H1 (cell line): Measurements from ENCODE around the gene SLC38A5. TPM values are rescaled to one million over a fixed set of nuclear protein-coding genes. Genes with fewer than 3 reads are reported as not detected.

ENCODE experiments used
- CTCF ChIA-PET: fragments of 300-600 bp; sonication (Branson Sonifier 250); formaldehyde crosslinking; loops from one replicate; lab custom pipeline; 2021; ENCODE audit not compliant: partially characterized antibody; lab: Charles Lee
- POLR2A ChIA-PET: fragments of 300-600 bp; sonication (Branson Sonifier 250); formaldehyde crosslinking; loops from one replicate; lab custom pipeline; 2021; ENCODE audit warnings: inconsistent platforms; ENCODE audit not compliant: partially characterized antibody; lab: Charles Lee
- DNase-seq, 2 experiments: peaks; one replicate each; pipeline versions ENCODE4 v3.0.0 to v3.0.0-alpha.2; 2010 to 2022; ENCODE audit warnings: low spot score in 2 of 2, low read depth in 1 of 2, mixed read lengths in 1 of 2
- FAIRE-seq: peaks from 2 replicates; lab custom pipeline; 2011; peaks lifted over from hg19 to GRCh38; lab: Jason Lieb, UNC
- H2AFZ ChIP-seq: 2 replicates; pipeline ENCODE4 v1.8.1; 2012; ENCODE audit warnings: low read length, inconsistent platforms
- H2AK5ac ChIP-seq: 2 replicates; pipeline ENCODE4 v1.6.1; 2013; ENCODE audit warnings: low read depth, low read length
- H2BK120ac ChIP-seq: replicated peaks from 2 replicates; pipeline ENCODE3; 2013; ENCODE audit warnings: low read depth, low read length, inconsistent platforms
- H2BK12ac ChIP-seq: 2 replicates; pipeline ENCODE4 v1.6.1; 2013; ENCODE audit warnings: low read depth, low read length
- H2BK15ac ChIP-seq: 2 replicates; pipeline ENCODE4 v1.6.1; 2013; ENCODE audit warnings: low read length
- H2BK20ac ChIP-seq: 2 replicates; pipeline ENCODE4 v1.6.1; 2013; ENCODE audit warnings: low read length
- H2BK5ac ChIP-seq: 2 replicates; pipeline ENCODE4 v1.6.1; 2013; ENCODE audit warnings: low read depth, low read length
- H3K14ac ChIP-seq: 2 replicates; pipeline ENCODE4 v1.6.1; 2013; ENCODE audit warnings: inconsistent platforms; ENCODE audit not compliant: insufficient read length
- H3K18ac ChIP-seq: 2 replicates; pipeline ENCODE4 v1.6.1; 2013; ENCODE audit warnings: low read length; ENCODE audit errors: extremely low read depth
- H3K23ac ChIP-seq: 2 replicates; pipeline ENCODE4 v1.6.1; 2013; ENCODE audit warnings: inconsistent platforms; ENCODE audit not compliant: insufficient read length
- H3K23me2 ChIP-seq: 2 replicates; pipeline ENCODE4 v1.6.1; 2013; ENCODE audit warnings: low read depth, low read length
- H3K27ac ChIP-seq: 2 replicates; pipeline ENCODE4 v1.6.1; 2011; ENCODE audit warnings: low read depth, low read length, inconsistent platforms
- H3K27me3 ChIP-seq, 4 experiments: replicated peaks in 1 of 4; 1 replicate in 1 of 4; 2 replicates in 3 of 4; pipeline versions ENCODE4 v1.6.1 to v1.8.1; 2011 to 2013; ENCODE audit warnings: low read length in 3 of 4, mild to moderate bottlenecking in 3 of 4, inconsistent platforms in 2 of 4, mixed read lengths in 2 of 4, moderate library complexity in 1 of 4; ENCODE audit not compliant: control insufficient read depth in 3 of 4, insufficient read depth in 3 of 4; ENCODE audit errors: extremely low read depth in 1 of 4
- H3K36me3 ChIP-seq, 4 experiments: 2 replicates each; pipeline versions ENCODE4 v1.6.1 to v1.8.1; 2011 to 2013; ENCODE audit warnings: mild to moderate bottlenecking in 4 of 4, low read length in 3 of 4, moderate library complexity in 2 of 4, control low read depth in 1 of 4, inconsistent platforms in 1 of 4; ENCODE audit not compliant: insufficient read depth in 4 of 4, control insufficient read depth in 2 of 4
- H3K4ac ChIP-seq: replicated peaks from 2 replicates; pipeline ENCODE3; 2013; ENCODE audit warnings: low read length, low read depth, mixed read lengths, inconsistent platforms; ENCODE audit not compliant: insufficient read length
- H3K4me1 ChIP-seq, 4 experiments: replicated peaks in 1 of 4; 1 replicate in 1 of 4; 2 replicates in 3 of 4; pipeline versions ENCODE4 v1.6.1 to v1.8.1; 2011 to 2013; ENCODE audit warnings: low read length in 3 of 4, inconsistent platforms in 2 of 4, mixed read lengths in 1 of 4; ENCODE audit not compliant: insufficient read depth in 4 of 4, control insufficient read depth in 3 of 4
- H3K4me2 ChIP-seq, 2 experiments: 2 replicates each; pipeline versions ENCODE4 v1.6.1 to v1.8.1; 2011 to 2013; ENCODE audit warnings: low read depth in 2 of 2, low read length in 2 of 2, control low read depth in 1 of 2, inconsistent platforms in 1 of 2, mild to moderate bottlenecking in 1 of 2; ENCODE audit not compliant: insufficient read depth in 1 of 2
- H3K4me3 ChIP-seq, 4 experiments: fragments of 200-600, 300-600 bp in 1 of 4; sonication (generic), shearing (Covaris generic), sonication (Bioruptor Twin) in 1 of 4; 2 replicates each; pipeline versions ENCODE4 v1.5.1 to v1.8.1; 2011 to 2016; ENCODE audit warnings: low read length in 4 of 4, low read depth in 3 of 4, control low read depth in 2 of 4, inconsistent platforms in 2 of 4, mild to moderate bottlenecking in 2 of 4, mixed read lengths in 1 of 4, moderate library complexity in 1 of 4; ENCODE audit not compliant: insufficient read depth in 2 of 4; ENCODE audit errors: extremely low read depth in 1 of 4
- H3K56ac ChIP-seq: replicated peaks from 2 replicates; pipeline ENCODE3; 2013; ENCODE audit warnings: low read depth, mild to moderate bottlenecking, mixed read lengths, low read length, inconsistent platforms; ENCODE audit not compliant: insufficient read length
- H3K79me1 ChIP-seq: 2 replicates; pipeline ENCODE4 v1.6.1; 2013; ENCODE audit warnings: low read depth, low read length, control low read depth
- H3K79me2 ChIP-seq, 2 experiments: 2 replicates each; pipeline versions ENCODE4 v1.6.1 to v1.8.1; 2012 to 2013; ENCODE audit warnings: low read length in 2 of 2, mild to moderate bottlenecking in 2 of 2, inconsistent platforms in 1 of 2; ENCODE audit not compliant: insufficient read depth in 2 of 2, control insufficient read depth in 1 of 2
- H3K9ac ChIP-seq, 4 experiments: replicated peaks in 1 of 4; 1 replicate in 1 of 4; 2 replicates in 3 of 4; pipeline versions ENCODE4 v1.6.1 to v1.8.1; 2011 to 2013; ENCODE audit warnings: low read depth in 3 of 4, low read length in 3 of 4, control low read depth in 2 of 4, mild to moderate bottlenecking in 2 of 4, moderate library complexity in 2 of 4, inconsistent platforms in 1 of 4; ENCODE audit errors: extremely low read depth in 1 of 4
- H3K9me3 ChIP-seq, 2 experiments: 2 replicates each; pipeline versions ENCODE4 v1.6.1 to v1.8.1; 2012 to 2013; ENCODE audit warnings: mild to moderate bottlenecking in 2 of 2, moderate library complexity in 2 of 2, control low read depth in 1 of 2, inconsistent platforms in 1 of 2, low read depth in 1 of 2, low read length in 1 of 2, mixed read lengths in 1 of 2; ENCODE audit not compliant: insufficient read depth in 2 of 2
- H4K20me1 ChIP-seq, 2 experiments: replicated peaks in 1 of 2; 2 replicates each; pipeline versions ENCODE3 to v1.8.1; 2011 to 2013; ENCODE audit warnings: inconsistent platforms in 2 of 2, low read length in 2 of 2, mild to moderate bottlenecking in 1 of 2; ENCODE audit not compliant: insufficient read depth in 2 of 2, control insufficient read depth in 1 of 2
- H4K5ac ChIP-seq: 2 replicates; pipeline ENCODE4 v1.6.1; 2013; ENCODE audit warnings: low read length, low read depth, mixed read lengths, inconsistent platforms; ENCODE audit not compliant: insufficient read length
- H4K8ac ChIP-seq: 2 replicates; pipeline ENCODE4 v1.8.0; 2013; ENCODE audit warnings: mild to moderate bottlenecking, moderate library complexity, low read length, inconsistent platforms; ENCODE audit not compliant: insufficient read depth; ENCODE audit errors: extremely low read depth
- H4K91ac ChIP-seq: replicated peaks from 2 replicates; pipeline ENCODE3; 2013; ENCODE audit warnings: low read length, mixed read lengths, inconsistent platforms; ENCODE audit not compliant: insufficient read length
- BCL11A ChIP-seq, 2 experiments: IDR thresholded peaks; one replicate each; pipeline ENCODE4 v1.6.1; 2011; ENCODE audit warnings: low read depth in 2 of 2, low read length in 2 of 2, mild to moderate bottlenecking in 2 of 2
- CBX5 ChIP-seq: fragments of 300-800, 300-1000 bp; sonication (generic); IDR thresholded peaks from 2 replicates; pipeline ENCODE4 v1.7.1; 2016; ENCODE audit warnings: antibody characterized with exemption, low read length, low read depth
- CHD1 ChIP-seq: IDR thresholded peaks from 2 replicates; pipeline ENCODE4 v1.6.1; 2012; ENCODE audit warnings: low read depth, low read length, improper control_type of control experiment
- CHD2 ChIP-seq: IDR thresholded peaks from 2 replicates; pipeline ENCODE4 v1.6.1; 2012; ENCODE audit warnings: low read length, improper control_type of control experiment
- EP300 ChIP-seq, 2 experiments: IDR thresholded peaks; 1 replicate in 1 of 2; 2 replicates in 1 of 2; pipeline ENCODE4 v1.6.1; 2011 to 2012; ENCODE audit warnings: low read depth in 2 of 2, low read length in 2 of 2, mild to moderate bottlenecking in 2 of 2, borderline replicate concordance in 1 of 2, inconsistent platforms in 1 of 2, moderate library complexity in 1 of 2
- HDAC6 ChIP-seq: IDR thresholded peaks from one replicate; pipeline ENCODE4 v1.7.1; 2012; ENCODE audit warnings: low read depth, mild to moderate bottlenecking, inconsistent platforms, low read length, moderate library complexity
- KDM4A ChIP-seq: IDR thresholded peaks from one replicate; pipeline ENCODE4 v1.7.1; 2012; ENCODE audit warnings: low read depth, mild to moderate bottlenecking, moderate library complexity, low read length, inconsistent platforms; ENCODE audit not compliant: severe bottlenecking
- MAFK ChIP-seq: IDR thresholded peaks from 2 replicates; pipeline ENCODE4 v1.6.1; 2012; ENCODE audit warnings: low read depth, mild to moderate bottlenecking, improper control_type of control experiment, low read length
- NANOG ChIP-seq: IDR thresholded peaks from 2 replicates; pipeline ENCODE4 v1.6.1; 2011; ENCODE audit warnings: low read length, low read depth, mild to moderate bottlenecking, inconsistent platforms; ENCODE audit not compliant: insufficient read depth, poor library complexity, severe bottlenecking
- RFX5 ChIP-seq: IDR thresholded peaks from 2 replicates; pipeline ENCODE4 v1.6.1; 2011; ENCODE audit warnings: low read depth, low read length, improper control_type of control experiment, borderline replicate concordance
- SIN3A ChIP-seq, 2 experiments: IDR thresholded peaks in 1 of 2; conservative IDR thresholded peaks in 1 of 2; 2 replicates each; pipeline ENCODE4 v1.6.1; 2011 to 2012; ENCODE audit warnings: low read length in 2 of 2, improper control_type of control experiment in 1 of 2, low read depth in 1 of 2, mild to moderate bottlenecking in 1 of 2
- SIX5 ChIP-seq: IDR thresholded peaks from 2 replicates; pipeline ENCODE4 v1.6.1; 2011; ENCODE audit warnings: mild to moderate bottlenecking, low read depth, low read length
- SP1 ChIP-seq: IDR thresholded peaks from 2 replicates; pipeline ENCODE4 v1.6.1; 2011; ENCODE audit warnings: low read depth, low read length
- WGBS, 2 experiments: shearing (Covaris generic) in 1 of 2; methylation state at CpG; one replicate each; pipeline versions ENCODE4 v1.1.6 to v1.1.7; 2013 to 2015; ENCODE audit warnings: low lambda C conversion rate in 2 of 2, mixed read lengths in 2 of 2, inconsistent platforms in 1 of 2, low coverage in 1 of 2, missing lambda C conversion rate in 1 of 2; ENCODE audit not compliant: insufficient replicate concordance in 2 of 2, insufficient coverage in 1 of 2, insufficient read length in 1 of 2; ENCODE audit errors: extremely low coverage in 1 of 2, missing lambda C conversion rate in 1 of 2; 5-methylcytosine and 5-hydroxymethylcytosine counted together
- polyA plus RNA-seq, 7 experiments: library from polyadenylated mRNA; depleted of rRNA in 3 of 7; stranded (reverse) in 5 of 7; unstranded in 2 of 7; fragments of >200 nt in 5 of 7; fragments of 200-250 nt in 2 of 7; gene quantifications; 1 replicate in 5 of 7; 2 replicates in 1 of 7; 4 replicates in 1 of 7; pipeline versions ENCODE4 v1.2.1 to v1.2.3, GENCODE V29; 2011 to 2013; ENCODE audit warnings: missing spikeins in 2 of 7, mixed read lengths in 2 of 7
- total RNA-seq: library from RNA; stranded (reverse); fragmentation: NEBNext Ultra II Directional; extraction: Animal tissue kit (Norgen Biotek cat#: 25700); gene quantifications from 2 replicates; pipeline ENCODE4 v1.2.1, GENCODE V29; 2021

SLC38A5 gene
- total and polyA plus RNA-seq, 2 of the 8 experiments (the other 6 are each of a cell fraction or from before 2014, with no cell fraction given): 70.9 to 106 TPM

- TF ChIP-seq RFX5 (no peak), SP1 (no peak), CHD1 (no peak), SIN3A (conservative IDR thresholded peaks at IDR 0.05 in 1 of 2, IDR thresholded peaks at IDR 0.05 in 1 of 2; ENCODE audit: low read depth in 1 of 2, low read length in 2 of 2) (no peak), NANOG (no peak), EP300 (IDR thresholded peaks at IDR 0.05; ENCODE audit: borderline replicate concordance in 1 of 2, low read depth in 2 of 2, low read length in 2 of 2) (no peak), CBX5 (no peak), KDM4A (no peak), CHD2 (no peak), HDAC6 (no peak), MAFK (no peak), BCL11A (IDR thresholded peaks at IDR 0.05; ENCODE audit: low read depth in 2 of 2, low read length in 2 of 2) (no peak), SIX5 (no peak)
- H3K9ac ChIP-seq: no peak overlapping the region
Observed at GRCh38 chrX:48465336-48465933, 4.6 kb downstream of the SLC38A5 start.

More at GRCh38 chrX:48465336-48465933, 4.6 kb downstream of the SLC38A5 start:
- Histone ChIP-seq H3K27ac (no peak overlapping the region), H4K8ac (no peak overlapping the region), H4K91ac (no peak overlapping the region), H2BK120ac (no peak overlapping the region), H2AFZ (no peak overlapping the region), H3K4me3 (no peak overlapping the region), H3K23me2 (no peaks in the 10 kb centered on the region), H3K36me3 (peaks cover 0 to 5% (median 4%) of the 10 kb centered on the region in 4 experiments; a peak in 4 of 8 replicates), H3K14ac (no peak overlapping the region), H3K18ac (no peak overlapping the region), H2BK15ac (no peak overlapping the region), H3K79me2 (peaks cover 0 to 8% of the 10 kb centered on the region in 2 experiments; a peak in 1 of 4 replicates), H3K4me1 (peaks cover 0 to 10% (median 8%) of the 10 kb centered on the region in 4 experiments; a peak in 6 of 7 replicates), H3K79me1 (0 out of 2 replicates have a peak, but pooled peaks cover 2% of the 10 kb centered on the region), H4K20me1 (no peaks in the 10 kb centered on the region), H2BK20ac (no peak overlapping the region), H3K4ac (no peak overlapping the region), H4K5ac (no peak overlapping the region), H2AK5ac (no peak overlapping the region), H2BK12ac (no peak overlapping the region), H3K23ac (no peak overlapping the region), H2BK5ac (no peak overlapping the region), H3K27me3 (no peaks in the 10 kb centered on the region), H3K4me2 (no peak overlapping the region), H3K56ac (no peak overlapping the region), H3K9me3 (no peaks in the 10 kb centered on the region)
- CTCF ChIA-PET: interaction anchor here (0.7 to 6.2 kb wide), 3 partner anchors 12 to 382 kb away, joined by 3 to 32 read pairs (median 4); no protein-coding TSS in a partner anchor
- FAIRE-seq (no peak), DNase-seq (no peak)
- POLR2A ChIA-PET: interaction anchor here (0.7 to 1.7 kb wide), 2 partner anchors 9 to 410 kb away, joined by 3 to 8 read pairs; no protein-coding TSS in a partner anchor
- WGBS, 2 experiments: 91% methylated on average over 8 of the region's 10 CpGs; no CpG with 5 or more reads in 1 of the 2 experiments
